GM19438 (cell line): ENCODE measurements around the gene GPR35.

Experiments used
- ATAC-seq: cut with Tn5 transposase; IDR thresholded peaks from one replicate; pipeline ENCODE4 v1.9.1; 2021; ENCODE audit warnings: low read depth; ENCODE audit not compliant: unreplicated experiment

GPR35 gene

DNA sequence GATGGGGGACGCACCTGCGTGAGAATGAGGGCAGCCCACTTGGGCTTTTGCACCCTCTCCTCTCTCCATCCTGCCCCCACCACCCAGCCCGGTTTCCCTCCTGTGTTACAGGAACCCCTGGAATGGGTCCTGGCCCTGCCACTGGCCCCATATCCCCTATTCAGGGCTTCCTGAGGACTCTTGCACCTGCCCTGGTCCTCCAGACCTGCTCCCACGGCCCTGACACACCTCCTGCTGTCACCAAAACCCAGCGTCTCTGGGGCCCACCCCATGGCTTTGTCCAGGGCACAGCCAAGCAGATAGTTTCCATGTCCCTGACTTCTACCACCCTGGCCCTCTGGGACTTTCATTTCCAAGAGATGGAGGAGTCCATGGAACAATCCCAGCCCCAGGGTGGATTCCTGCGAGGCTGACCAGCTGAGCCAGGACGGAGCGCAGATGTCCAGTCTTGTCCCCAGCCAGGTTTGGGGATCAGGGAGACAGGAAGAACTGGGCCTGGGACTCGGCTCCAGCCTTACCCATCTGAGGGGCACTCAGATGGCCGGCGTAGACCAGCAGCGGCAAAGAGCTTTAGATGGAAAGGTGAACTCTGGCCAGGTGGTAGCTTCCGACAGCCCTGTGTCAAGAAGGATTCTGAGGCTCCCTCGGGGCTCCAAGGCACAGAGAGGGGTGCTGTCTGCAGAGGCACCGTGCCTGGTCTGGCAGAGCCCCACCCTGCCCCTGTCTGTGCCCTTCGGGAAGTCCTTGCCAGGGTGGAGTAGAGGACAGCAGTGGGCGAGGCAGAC, 12.0 kb downstream of the GPR35 start:
- ATAC-seq: no peak

DNA sequence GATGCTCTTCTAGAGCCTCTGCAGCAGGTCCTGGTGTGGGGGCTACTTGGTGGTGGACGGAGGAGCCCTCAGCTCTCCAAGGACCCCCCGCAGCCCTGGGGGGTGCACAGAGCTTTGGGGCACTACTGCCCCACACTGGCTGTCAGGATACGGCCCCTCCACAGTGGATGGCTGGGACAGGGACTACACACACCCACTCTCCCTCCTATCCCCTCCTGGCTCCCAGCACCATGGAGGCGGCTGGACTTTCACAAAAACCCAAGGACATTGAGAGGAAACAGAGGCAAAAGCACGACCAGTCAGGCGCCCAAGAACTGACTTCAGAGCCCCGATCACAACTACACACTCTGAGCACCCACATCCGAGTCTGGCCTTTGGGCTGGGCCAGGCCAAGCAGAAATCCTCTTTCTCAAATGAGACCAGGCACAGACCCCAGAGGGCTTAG, 12.6 kb downstream of the GPR35 start:
- no peak for ATAC-seq

DNA sequence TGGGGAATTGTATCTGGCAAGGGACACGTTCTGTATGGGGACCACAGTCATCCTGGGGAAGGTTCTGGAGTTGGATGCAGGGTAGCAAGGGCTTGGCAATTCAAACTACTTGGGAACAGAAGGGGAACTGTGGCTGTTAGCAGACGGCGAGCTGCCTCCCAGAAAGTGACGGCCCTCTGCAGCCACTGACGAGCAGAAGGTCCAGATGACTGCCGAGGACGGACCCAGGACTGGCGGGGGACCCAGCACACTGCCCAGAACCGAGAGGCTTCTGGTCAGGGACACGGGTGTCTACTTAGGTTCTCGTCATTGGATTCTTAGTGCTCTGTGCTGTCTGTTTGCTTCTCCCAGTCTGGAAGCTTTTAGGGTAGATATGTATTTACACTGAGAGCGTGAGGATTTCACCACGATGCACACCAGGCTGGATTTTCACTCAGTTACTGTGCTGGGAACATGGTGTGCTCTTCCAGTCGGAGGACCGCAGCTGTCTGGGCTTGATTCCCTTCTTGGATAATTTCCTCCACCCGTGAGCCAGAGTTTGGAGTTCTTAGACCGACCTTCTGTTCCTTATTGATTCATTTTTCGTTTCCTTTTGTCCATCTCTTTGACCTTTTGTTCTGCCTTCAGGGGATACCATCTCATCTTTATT, 13.4 kb downstream of the GPR35 start:
- ATAC-seq: no peak

DNA sequence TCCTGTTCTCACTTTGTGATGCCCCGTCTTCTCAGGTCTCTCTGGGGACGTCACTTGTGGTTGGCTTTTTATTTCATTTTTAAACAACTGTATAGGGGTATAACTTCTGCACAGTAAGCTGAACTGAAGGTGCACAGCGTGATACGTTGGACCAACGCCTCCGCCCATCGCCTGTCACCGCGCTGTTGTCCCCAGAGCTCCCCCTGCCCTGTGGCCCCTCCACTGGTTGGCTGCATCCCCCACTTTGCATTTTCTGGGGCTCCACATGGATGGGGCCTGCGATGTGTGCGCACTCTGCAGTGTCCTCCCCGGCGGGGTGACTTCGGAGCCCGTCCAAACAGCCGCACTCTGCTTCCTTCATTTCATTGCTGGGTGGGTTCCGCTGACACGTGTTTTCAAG, 14.3 kb downstream of the GPR35 start:
- no peak for ATAC-seq

DNA sequence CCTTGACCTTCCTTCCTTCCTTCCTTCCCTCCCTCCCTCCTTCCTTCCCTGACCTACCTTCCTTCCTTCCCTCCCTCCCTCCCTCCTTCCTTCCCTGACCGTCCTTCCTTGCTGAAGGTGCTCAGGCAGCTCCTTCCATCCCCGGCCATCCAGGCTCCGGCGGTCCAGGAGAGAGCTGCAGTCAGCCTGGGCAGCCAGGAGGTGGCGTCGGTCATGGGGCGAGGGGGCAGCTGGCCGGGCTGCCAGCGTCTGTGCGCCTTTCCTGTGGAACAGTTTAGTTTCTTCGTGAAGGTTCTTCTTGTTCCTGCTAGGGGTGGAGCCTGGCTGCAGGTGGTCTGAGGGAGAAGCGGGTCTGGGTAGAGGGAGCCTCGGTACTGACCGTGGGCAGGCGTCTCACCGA, 15.7 kb downstream of the GPR35 start:
- ATAC-seq: no peak

DNA sequence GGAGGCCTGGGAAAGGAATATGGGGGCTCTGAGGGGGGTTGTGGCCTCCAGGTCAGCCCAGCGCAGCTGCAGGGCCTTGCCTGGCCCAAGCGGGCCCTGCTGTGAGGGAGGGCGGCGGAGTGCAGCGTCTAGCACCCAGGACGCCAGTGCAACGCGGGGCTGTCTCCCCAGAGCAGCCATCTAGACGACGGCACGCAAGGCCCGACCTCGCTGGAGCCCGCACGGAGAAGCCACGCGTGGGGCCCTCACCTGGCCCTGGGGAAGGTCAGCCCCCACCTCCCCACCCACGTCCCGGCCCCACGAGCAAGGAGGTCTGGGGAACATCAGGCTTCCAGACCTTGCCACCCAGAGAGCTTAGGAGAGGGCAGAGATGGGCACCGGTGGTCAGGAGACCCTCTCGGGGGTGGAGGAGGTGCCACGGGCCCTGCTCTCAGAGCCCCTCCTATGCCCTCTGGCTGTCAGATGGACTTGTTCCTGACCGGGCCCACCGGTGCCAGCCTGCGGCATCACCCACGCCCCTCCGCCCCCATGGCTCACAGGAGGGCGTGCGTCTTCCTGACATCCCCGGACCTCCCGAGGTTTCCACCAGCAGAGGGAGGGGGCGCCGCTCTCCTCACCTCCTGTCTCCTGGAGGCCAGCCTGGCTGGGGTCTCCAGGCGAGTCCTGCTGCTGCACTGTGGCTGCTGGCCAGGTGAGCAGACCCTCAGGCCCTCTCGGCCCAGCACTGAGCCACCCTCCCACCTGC, 17.0 kb downstream of the GPR35 start:
- ATAC-seq: no peak

- ATAC-seq: no peak
These were observed 17.5 kb downstream of the GPR35 start for GRCh38 chr2:240642806-240643092.

- no peak for ATAC-seq
These were observed 18.0 kb downstream of the GPR35 start for GRCh38 chr2:240643093-240643810.

- ATAC-seq: no peak
These were observed 18.5 kb downstream of the GPR35 start for GRCh38 chr2:240643811-240644150.

DNA sequence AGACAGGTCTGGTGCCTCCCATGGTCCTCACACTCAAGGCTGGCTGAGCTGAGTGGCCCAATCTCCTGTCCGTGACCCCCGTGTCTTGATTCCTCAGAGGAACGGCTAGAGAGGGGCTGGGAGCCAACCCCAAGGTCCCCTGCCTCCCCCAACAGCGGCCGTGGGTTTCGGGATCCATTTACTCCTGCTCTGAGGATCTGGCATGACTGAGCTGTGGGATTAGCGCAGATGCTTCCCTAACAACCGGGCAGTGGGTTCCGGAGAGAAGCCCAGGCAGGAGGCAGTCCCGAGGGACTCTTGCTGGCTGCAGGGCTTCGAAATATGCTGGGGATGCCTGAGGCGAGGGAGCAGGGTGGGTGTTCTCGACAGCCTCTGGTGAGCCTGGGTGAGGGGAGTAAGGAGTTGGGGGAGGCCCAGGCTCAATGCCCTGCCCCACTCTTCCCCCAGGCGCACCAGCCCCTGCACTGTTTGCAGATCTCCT, 18.9 kb downstream of the GPR35 start:
- no peak for ATAC-seq

GRCh38 chr2:240644859-240645301, 19.6 kb downstream of the GPR35 start:
- ATAC-seq: no peak

DNA sequence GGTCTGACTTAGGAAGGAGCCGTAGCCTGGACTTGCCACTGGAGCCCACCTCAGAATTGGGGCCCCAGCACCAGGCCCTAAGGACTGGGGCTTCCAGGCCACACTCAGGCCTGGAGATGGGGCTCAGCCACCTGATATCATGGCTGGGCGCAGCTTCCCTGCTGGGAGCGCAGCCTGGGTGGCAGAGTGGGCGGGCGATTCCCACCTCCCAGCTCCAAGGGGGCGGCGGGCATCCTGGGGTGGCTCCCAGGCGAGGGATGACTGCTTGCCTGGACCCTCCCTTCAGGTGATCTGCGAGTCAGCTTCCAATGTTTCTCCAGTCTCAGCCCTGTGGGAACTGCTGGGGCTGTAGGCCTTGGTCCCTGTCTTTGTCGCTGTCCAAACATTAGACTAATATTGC, 20.1 kb downstream of the GPR35 start:
- no peak for ATAC-seq

DNA sequence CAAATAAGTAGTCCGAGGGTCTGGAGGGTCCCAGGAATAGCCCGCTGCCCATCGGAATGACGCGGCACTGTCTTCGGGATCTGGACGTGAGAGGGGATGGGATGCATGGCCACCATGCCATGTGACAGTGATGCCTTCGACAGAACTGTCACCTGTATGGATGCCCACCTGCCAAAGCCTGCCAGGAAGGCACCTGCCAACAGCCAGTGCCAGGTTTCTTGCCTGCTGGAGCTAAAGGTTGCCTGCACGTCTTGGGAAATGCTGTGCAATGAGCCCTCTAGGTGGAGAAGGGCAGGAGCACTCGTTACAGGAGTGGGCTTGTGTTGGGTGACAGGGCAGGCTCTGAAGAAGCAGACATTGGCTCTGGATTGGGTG, 20.5 kb downstream of the GPR35 start:
- no peak for ATAC-seq

- no peak for ATAC-seq
These were observed 21.1 kb downstream of the GPR35 start for GRCh38 chr2:240646176-240646899.

- no peak for ATAC-seq
These were observed 21.7 kb downstream of the GPR35 start for GRCh38 chr2:240646900-240647502.

DNA sequence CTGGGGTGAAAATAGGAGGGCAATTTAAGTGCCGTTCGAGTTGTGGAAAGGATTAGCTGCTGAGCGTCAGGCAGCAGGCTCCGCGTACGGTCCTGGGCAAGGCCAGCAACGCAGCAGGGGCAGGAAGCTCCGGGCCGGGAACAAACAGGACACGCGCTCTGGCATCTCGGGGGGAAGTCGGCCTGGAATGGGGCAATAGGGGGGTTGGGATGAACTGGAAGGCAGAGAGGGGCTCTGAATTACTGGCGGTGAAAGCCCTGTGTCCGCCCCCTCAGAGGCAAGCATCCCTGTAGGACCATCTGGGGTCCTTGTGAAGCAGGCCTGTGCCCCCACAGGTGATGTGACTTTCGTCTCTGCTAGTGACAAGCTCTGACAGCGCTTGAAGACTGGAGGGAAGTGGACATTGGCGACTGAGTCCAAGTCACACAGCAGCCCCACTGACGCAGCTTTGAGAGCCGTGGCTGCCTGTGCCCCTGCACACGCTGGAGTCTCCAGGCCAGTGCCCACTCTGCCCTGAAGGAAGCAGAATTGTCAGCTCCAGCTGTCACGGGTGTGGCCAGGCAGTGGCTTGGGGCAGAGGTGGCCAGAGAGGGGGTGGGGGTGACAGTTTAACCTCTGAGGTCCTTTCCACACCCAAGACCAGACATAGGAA, 22.3 kb downstream of the GPR35 start:
- no peak for ATAC-seq

DNA sequence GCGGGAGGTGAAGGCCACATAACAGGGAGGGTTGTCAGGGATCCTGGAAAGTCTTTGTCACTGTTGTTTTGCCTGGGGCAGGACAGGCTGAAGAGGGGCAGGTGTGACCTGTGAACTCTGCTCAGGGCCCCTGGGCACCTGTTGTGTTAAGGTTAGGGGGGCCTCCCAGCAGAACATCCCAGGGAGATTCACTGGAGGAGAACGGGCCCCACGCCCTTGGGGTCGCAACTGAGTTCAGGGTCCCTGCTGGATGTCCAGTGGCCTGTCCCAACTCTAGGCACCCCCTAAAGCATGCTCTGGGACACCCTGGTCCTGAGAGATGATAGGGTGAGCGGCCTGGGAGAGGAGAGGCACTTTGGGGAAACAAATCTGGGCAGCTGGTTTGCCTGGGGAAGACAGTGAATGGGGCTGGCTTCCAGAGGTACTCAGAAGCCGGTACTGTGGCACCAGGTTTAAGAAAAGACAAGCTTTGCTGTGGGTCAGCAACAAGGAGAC, 22.9 kb downstream of the GPR35 start:
- ATAC-seq: no peak

- no peak for ATAC-seq
These were observed 23.5 kb downstream of the GPR35 start for GRCh38 chr2:240648650-240649275.

DNA sequence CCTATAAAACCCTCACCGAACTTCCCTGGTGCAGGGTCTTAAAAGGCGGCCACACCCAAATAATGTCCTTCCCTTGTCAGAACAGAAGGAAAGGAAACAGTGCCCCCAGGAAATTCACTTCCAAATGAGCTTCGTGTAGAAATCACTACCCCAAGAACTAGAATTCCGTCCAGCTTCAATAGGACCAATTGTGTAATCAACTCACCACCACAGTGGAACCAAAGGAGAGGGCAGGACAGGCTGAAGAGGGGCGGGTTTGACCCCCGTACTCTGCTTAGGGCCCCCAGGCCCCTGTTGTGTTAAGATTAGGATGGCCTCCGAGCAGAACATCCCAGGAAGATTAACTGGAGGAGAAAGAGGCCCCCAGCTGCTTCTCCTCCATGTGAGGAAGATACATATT, 24.1 kb downstream of the GPR35 start:
- no peak for ATAC-seq
